H1 (cell line): ENCODE results near the gene PAQR9. TPM values are rescaled to one million over a fixed set of nuclear protein-coding genes. Genes with fewer than 3 reads are reported as not detected.

Source experiments
- CEBPB ChIP-seq: IDR thresholded peaks from 2 replicates; pipeline ENCODE4 v1.6.1; 2012; ENCODE audit warnings: low read depth, low read length
- CHD2 ChIP-seq: IDR thresholded peaks from 2 replicates; pipeline ENCODE4 v1.6.1; 2012; ENCODE audit warnings: low read length, improper control_type of control experiment
- CTCF ChIP-seq, 3 experiments: IDR thresholded peaks; 1 replicate in 2 of 3; 2 replicates in 1 of 3; pipeline versions ENCODE4 v1.5.1 to v1.6.1; 2011; ENCODE audit warnings: low read length in 3 of 3, mild to moderate bottlenecking in 3 of 3, inconsistent platforms in 2 of 3, low read depth in 1 of 3, moderate library complexity in 1 of 3; ENCODE audit not compliant: insufficient read depth in 1 of 3; ENCODE audit errors: control extremely low read depth in 1 of 3
- EGR1 ChIP-seq: IDR thresholded peaks from 2 replicates; pipeline ENCODE4 v1.6.1; 2011; ENCODE audit warnings: low read depth, low read length, borderline replicate concordance
- KDM1A ChIP-seq: fragments of 200-600, 300-600 bp; sonication (generic); IDR thresholded peaks from 2 replicates; pipeline ENCODE4 v1.7.1; 2016; ENCODE audit warnings: mild to moderate bottlenecking, low read length, borderline replicate concordance
- RAD21 ChIP-seq, 2 experiments: IDR thresholded peaks in 1 of 2; conservative IDR thresholded peaks in 1 of 2; 2 replicates each; pipeline ENCODE4 v1.6.1; 2011; ENCODE audit warnings: low read depth in 2 of 2, low read length in 2 of 2, improper control_type of control experiment in 1 of 2, inconsistent platforms in 1 of 2, mild to moderate bottlenecking in 1 of 2, moderate library complexity in 1 of 2
- RFX5 ChIP-seq: IDR thresholded peaks from 2 replicates; pipeline ENCODE4 v1.6.1; 2011; ENCODE audit warnings: low read depth, low read length, improper control_type of control experiment, borderline replicate concordance
- RXRA ChIP-seq: IDR thresholded peaks from 2 replicates; pipeline ENCODE4 v1.6.1; 2011; ENCODE audit warnings: low read depth, mild to moderate bottlenecking, low read length, moderate library complexity; ENCODE audit not compliant: insufficient read depth
- TAF1 ChIP-seq: IDR thresholded peaks from 2 replicates; pipeline ENCODE4 v1.6.1; 2011; ENCODE audit warnings: mild to moderate bottlenecking, low read depth, low read length
- polyA plus RNA-seq, 7 experiments: library from polyadenylated mRNA; depleted of rRNA in 3 of 7; stranded (reverse) in 5 of 7; unstranded in 2 of 7; fragments of >200 nt in 5 of 7; fragments of 200-250 nt in 2 of 7; gene quantifications; 1 replicate in 5 of 7; 2 replicates in 1 of 7; 4 replicates in 1 of 7; pipeline versions ENCODE4 v1.2.1 to v1.2.3, GENCODE V29; 2011 to 2013; ENCODE audit warnings: missing spikeins in 2 of 7, mixed read lengths in 2 of 7
- total RNA-seq: library from RNA; stranded (reverse); fragmentation: NEBNext Ultra II Directional; extraction: Animal tissue kit (Norgen Biotek cat#: 25700); gene quantifications from 2 replicates; pipeline ENCODE4 v1.2.1, GENCODE V29; 2021

Gene PAQR9
- total and polyA plus RNA-seq, 2 of the 8 experiments (the other 6 are each of a cell fraction or from before 2014, with no cell fraction given) = 2.6 to 5.2 TPM

- TF ChIP-seq CTCF (IDR thresholded peaks at IDR 0.05; ENCODE audit: control extremely low read depth in 1 of 3, insufficient read depth in 1 of 3, low read depth in 1 of 3, low read length in 3 of 3) (peak; percentile 74 to 78 (median 77)), RFX5 (no peak), KDM1A (no peak), RXRA (no peak), RAD21 (IDR thresholded peaks at IDR 0.05 in 1 of 2, conservative IDR thresholded peaks at IDR 0.05 in 1 of 2; ENCODE audit: low read depth in 2 of 2, low read length in 2 of 2) (peak; percentile 57 to 72), EGR1 (no peak), CHD2 (no peak), CEBPB (no peak), TAF1 (no peak)
Observed at GRCh38 chr3:142929109-142929508, 34.4 kb downstream of the PAQR9 start (continued).
